RCC 7860 (cell line): Measurements from ENCODE around the gene ZNF516.

Experiments used
- DNase-seq: peaks from one replicate; pipeline ENCODE4 v3.0.0-alpha.2; 2015; ENCODE audit warnings: low spot score
- FAIRE-seq: peaks from 2 replicates; lab custom pipeline; 2012; peaks lifted over from hg19 to GRCh38; lab: Jason Lieb, UNC

ZNF516 gene

GRCh38 chr18:76349067-76349715 is 145.9 kb downstream of the ZNF516 start:
- DNase-seq (peak; percentile 26), FAIRE-seq (no peak)

- DNase-seq (no peak), FAIRE-seq (no peak)
Observed at GRCh38 chr18:76348267-76349066, 146.6 kb downstream of the ZNF516 start.

- FAIRE-seq (no peak), DNase-seq (no peak)
Observed at GRCh38 chr18:76347341-76347740, 147.7 kb downstream of the ZNF516 start.

GRCh38 chr18:76346490-76347130 is 148.4 kb downstream of the ZNF516 start:
- FAIRE-seq = no peak
- DNase-seq = no peak

GRCh38 chr18:76345901-76346300 is 149.1 kb downstream of the ZNF516 start:
- no peak for FAIRE-seq
- no peak for DNase-seq

GRCh38 chr18:76343938-76344569 is 151.0 kb downstream of the ZNF516 start:
- FAIRE-seq = no peak
- no peak for DNase-seq

GRCh38 chr18:76340410-76340809 is 154.6 kb downstream of the ZNF516 start:
- no peak for FAIRE-seq
- no peak for DNase-seq

DNA sequence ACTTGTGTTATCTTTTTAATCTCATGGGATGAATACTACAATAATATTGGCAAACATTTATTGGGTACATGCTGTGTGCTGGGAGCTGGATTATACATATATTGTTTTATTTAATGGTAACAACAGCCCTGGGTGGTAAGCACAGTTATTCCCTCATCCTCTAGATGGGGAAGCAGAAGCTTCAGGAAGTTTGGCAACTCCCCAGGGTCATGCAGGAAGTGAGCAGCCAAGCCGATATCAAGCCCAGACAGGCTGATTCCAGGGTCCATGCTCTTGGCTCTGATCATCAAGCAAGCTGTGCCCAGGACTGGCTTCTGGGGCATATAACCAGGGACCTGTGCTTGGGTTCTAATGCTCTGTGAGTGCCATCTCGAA is 155.8 kb downstream of the ZNF516 start:
- no peak for FAIRE-seq

GRCh38 chr18:76338619-76339245 is 156.3 kb downstream of the ZNF516 start:
- FAIRE-seq = no peak

More for the DNA sequence above, 155.8 kb downstream of the ZNF516 start:
- DNase-seq = no peak

GRCh38 chr18:76338088-76338487 is 157.0 kb downstream of the ZNF516 start:
- DNase-seq = no peak
- FAIRE-seq = no peak

More at GRCh38 chr18:76338619-76339245, 156.3 kb downstream of the ZNF516 start:
- DNase-seq = no peak

- DNase-seq (no peak), FAIRE-seq (no peak)
Observed at GRCh38 chr18:76335859-76336640, 159.0 kb downstream of the ZNF516 start.

- FAIRE-seq = no peak
- no peak for DNase-seq
Observed at GRCh38 chr18:76328140-76328539, 166.9 kb downstream of the ZNF516 start.

DNA sequence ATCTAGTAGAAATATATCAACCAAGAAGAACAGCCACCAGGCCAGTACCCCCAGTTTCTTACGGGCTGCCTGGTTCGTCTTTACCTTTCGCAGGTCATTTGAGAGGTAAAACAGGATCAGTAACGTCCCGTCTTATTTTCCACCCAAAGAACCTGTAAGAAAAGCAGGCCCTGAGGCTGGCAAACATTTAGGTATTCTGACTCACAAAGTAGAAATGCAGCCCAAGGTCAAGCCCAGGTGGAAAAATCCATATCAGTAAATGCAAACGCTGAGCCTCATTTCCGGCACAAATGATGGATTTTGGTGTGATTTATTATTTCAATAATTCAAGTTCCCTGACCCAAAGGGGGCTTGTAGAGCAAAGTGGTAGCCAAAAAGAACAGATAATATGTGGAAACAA is 171.2 kb downstream of the ZNF516 start:
- no peak for FAIRE-seq
- DNase-seq = no peak

DNA sequence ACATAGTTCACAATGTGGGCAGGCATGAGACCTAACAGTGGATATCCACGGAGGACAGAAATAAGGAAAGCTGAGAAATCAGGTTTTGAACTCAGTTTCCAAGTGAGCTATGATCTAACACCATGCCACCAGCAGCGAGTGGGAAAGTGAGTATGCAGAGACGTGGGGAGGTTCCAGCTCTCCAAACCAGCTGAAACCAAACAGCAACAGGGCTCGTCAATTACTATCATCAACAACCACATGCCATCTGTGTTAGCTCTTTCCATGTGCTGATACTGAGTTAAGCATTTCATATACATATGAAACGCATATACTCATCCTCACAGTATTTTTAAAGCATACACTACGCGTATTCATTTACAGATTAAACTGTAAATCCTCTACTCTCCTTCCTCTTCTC is 172.4 kb downstream of the ZNF516 start:
- no peak for DNase-seq
- no peak for FAIRE-seq

GRCh38 chr18:76319366-76319765 is 175.7 kb downstream of the ZNF516 start:
- FAIRE-seq (no peak), DNase-seq (no peak)

- DNase-seq = no peak
- no peak for FAIRE-seq
Observed at GRCh38 chr18:76318607-76319006, 176.4 kb downstream of the ZNF516 start.

GRCh38 chr18:76317136-76317535 is 177.9 kb downstream of the ZNF516 start:
- FAIRE-seq (no peak), DNase-seq (no peak)

DNA sequence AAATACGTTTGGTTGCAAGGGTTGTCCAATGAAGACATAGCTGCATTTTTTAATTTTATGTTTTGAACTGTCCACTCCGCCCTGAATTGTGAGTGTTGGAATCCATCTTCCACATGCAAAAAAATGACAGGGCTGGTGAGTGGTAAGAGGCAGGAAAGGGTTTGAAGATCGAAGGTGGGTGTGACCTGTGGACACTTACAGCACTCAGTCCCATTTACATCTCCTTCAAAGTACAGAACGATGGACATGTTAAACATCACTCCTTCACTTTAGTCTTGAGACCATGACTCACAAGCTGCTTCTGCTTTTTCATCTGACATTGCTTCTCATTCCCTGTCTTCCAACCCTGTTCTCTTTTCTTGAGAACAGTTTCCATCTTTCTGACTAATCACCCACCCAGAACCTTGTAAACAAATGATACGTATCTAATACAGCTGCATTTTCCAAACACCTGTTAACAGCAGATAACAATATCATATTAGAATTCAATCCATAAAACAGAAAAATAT is 179.3 kb downstream of the ZNF516 start:
- FAIRE-seq (no peak), DNase-seq (no peak)

DNA sequence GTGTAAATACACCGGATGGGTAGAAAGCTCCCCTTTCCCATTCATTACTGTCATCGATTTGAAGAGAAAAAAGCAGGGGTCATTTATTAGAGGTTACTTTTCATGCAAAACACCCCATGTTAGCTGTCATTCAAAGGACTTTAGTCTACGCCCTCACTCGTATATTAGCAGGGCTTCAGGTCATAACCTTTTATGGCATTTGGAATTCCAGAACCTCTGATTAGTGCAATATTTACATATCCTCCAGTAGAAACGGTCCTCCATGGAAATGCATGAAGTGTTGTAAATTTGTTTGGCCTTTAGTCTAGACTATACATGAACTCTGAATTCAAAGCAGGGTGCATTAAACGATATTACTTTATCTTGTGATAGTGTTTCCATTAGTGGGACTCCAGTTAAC is 180.5 kb downstream of the ZNF516 start:
- no peak for FAIRE-seq
- DNase-seq = no peak

DNA sequence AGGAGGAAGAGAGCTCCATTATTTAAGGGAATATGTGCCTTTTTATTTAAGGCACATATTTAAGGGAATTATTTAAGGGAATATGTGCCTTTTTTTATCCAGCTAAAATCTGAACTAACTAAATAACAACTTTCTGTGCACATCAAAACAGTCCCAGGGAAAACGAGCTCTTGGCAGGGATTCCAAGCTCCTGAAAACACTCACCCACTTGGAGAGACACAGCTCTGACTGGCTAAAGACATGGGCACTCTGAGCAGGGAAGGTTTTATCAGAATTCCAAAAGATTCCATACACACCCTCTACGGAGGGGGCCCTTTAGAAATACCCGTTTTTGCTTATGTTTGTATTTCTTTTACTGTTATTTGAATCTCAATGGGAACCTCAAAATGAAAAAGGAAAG is 181.0 kb downstream of the ZNF516 start:
- DNase-seq = no peak
- no peak for FAIRE-seq
